GM19438 (cell line): ENCODE measurements around the gene HMG20A.

Experiments
- ATAC-seq: cut with Tn5 transposase; IDR thresholded peaks from one replicate; pipeline ENCODE4 v1.9.1; 2021; ENCODE audit warnings: low read depth; ENCODE audit not compliant: unreplicated experiment

The HMG20A gene

GRCh38 chr15:77420610-77421369 lies at the start of gene HMG20A:
Gene HMG20A (plus strand): TSS chr15:77420888. CDS start chr15:77458408, 37,520 bp downstream.
- ATAC-seq, result peak; percentile 33

DNA sequence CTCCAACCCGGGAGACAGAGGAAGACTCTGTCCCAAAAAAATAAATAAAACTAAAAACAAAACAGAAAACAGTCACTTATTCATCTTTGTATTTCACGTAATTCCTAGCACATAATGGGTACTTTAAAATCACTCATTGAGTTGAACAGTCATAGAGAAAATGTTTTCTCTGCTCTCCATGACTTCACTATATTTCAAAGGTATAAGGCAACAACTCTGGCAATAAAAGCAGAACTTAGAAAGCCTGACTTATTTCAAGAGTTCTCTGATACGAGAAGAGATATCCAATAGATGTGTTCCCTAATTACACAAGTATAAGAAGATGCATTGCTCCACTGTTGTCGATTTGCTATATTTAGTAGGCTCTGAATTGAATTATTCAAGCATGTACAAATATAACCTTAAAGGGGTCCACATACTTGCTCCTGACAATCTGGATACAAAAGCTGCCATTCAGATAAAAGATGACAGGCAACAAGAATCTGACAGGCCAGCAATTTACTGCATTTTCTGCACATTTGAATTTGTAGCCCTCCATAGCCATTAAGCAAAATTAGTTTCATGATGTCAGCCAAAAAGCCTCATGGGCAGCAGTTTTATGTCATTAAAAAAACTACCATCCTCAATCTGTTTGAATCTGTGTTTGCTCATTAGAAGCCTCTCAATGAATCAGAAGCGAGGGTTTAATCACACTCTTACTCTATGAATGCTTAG lies 48.7 kb upstream of the HMG20A start:
- no peak for ATAC-seq

DNA sequence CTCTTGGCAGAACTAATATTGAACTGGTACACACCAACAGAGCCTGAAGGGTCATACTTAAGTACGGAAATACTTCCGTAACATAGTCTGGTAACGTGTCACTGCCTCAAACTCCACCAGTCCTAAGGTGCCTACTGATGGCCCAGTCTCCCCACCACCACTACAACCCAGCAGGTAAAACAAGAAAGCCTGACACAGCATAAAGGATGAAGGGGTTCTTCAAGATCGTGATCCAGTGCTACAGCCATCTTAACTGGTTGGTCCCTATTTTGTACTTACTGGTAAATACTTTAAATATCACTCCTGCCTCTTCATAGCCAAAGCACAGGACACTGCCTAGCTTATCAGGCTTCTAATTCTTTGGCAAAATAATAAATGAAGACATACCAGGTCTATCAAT lies 47.2 kb upstream of the HMG20A start:
- ATAC-seq, result no peak

GRCh38 chr15:77375133-77375532 lies 45.6 kb upstream of the HMG20A start:
- ATAC-seq, result no peak

GRCh38 chr15:77376770-77377169 lies 43.9 kb upstream of the HMG20A start:
- no peak for ATAC-seq

GRCh38 chr15:77380033-77380432 lies 40.7 kb upstream of the HMG20A start:
- ATAC-seq, result no peak

DNA sequence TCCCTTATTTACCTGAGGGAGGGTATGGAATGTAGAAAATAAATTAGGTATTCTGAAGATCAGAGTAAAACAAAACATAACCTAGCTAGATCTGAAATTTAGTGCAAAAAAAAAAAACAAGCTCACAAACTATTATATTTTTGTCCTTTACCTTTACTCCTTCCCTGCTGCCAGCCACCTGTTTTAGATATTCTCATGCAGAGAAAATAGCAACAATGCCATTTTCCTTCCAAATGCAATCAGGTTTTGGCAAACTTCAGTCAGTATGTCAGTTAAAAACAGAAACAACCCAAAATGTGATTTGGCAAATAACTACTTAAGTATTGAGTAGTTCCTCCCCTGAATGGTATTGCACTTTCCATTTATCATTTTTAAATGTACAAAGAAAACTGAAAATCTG lies 36.6 kb upstream of the HMG20A start:
- no peak for ATAC-seq

DNA sequence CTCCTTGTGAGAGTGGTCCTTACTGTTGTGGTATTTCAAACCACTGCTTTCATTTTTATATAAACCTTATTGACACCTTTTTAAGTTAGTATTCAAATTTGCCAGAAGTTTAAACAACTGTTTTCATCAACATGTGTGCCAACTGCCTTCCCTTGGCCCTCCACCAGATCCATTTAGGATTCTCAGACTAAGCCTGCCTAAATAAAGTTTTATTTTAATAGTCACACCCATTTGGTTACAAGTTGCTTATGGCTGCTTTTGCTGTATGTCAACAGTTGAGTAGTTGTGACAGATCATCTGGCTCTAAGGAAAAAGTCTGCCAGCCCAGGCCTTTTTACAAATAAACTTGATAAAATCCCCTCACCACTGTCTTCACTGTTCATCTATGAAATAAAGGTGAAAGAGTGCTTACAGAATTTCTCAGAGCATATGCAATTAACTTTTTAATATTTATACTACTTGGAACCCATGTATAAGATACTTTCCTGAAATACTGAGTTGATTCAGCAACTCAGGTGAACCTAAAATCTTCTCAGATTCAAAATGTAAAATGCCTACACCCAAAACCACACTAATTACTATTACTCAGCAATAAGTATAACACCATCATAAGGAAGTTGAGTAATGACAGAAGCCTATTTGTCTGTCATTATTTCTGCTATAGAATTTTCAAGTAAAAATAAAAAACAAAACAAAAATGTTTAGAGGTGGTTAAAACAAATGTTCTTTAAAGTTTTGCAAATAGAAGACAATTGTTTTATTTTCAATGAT lies 35.9 kb upstream of the HMG20A start:
- no peak for ATAC-seq

- no peak for ATAC-seq
These were observed 34.1 kb upstream of the HMG20A start for GRCh38 chr15:77386626-77387025.

DNA sequence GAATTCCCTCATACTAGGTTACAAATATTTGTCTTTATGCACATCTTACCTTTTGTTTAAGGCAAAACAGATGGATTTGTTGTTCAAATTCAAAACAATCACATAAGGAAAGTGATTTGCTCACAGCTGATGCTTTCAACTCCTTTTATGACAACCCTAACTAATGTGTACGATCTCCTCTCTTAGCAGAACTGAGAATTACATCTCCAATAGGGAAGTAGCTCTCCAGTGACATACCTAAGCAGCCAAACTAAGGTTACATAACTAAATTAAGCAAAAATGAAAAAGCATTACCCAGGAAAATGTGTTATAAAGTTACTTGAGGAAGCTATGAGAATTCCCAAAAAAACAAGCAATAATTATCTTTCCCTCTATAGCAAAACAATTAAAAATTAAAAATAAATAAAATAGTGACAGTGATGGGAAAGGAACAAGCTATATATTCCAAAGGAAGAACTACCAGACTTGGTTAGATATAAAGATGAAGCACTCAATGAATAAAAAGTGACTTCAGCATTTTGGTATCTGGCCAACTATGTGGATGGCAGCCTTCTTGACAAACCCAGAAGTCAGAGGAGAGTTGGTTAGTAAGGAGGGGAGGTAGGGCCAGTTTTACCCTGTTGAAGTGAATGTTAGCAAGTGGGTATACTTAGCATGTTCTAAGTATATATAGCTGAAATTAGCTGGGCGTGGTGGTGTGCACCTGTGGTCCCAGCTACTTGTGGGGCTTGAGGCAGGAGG lies 33.2 kb upstream of the HMG20A start:
- ATAC-seq, result no peak

- no peak for ATAC-seq
These were observed 29.2 kb upstream of the HMG20A start for GRCh38 chr15:77391372-77391951.

DNA sequence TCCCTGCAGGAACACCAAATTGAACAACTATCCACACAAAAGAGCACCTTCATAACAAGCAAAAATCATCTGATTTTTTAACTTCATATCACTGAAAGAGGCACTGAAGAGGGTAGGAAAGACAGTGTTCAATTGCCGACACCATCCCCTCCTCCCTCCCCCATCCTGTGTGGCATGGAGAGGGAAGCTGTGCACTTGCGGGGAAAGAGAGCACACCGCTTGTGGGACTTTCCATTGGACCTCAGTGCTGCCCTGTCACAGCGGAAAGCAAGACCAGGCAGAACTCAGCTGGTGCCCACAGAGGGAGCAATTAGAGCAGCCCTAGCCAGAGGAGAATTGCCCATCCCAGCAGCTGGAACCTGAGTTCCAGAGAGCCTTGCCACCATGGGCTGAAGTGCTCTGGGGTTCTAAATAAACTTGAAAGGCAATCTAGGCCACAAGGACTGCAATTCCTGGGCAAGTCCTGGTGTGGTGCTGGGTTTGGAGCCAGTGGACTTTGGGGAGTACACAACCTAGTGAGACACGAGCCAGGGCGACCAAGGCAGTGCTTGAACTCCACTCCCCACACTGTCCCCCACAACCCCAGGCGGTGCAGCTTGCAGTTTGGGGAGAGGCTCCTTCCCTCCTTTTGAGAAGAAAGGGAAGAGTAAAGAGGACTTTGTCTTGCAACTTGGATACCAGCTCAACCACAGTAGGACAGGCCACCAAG lies 27.8 kb upstream of the HMG20A start:
- ATAC-seq, result no peak

GRCh38 chr15:77393471-77393840 lies 27.2 kb upstream of the HMG20A start:
- ATAC-seq, result no peak

DNA sequence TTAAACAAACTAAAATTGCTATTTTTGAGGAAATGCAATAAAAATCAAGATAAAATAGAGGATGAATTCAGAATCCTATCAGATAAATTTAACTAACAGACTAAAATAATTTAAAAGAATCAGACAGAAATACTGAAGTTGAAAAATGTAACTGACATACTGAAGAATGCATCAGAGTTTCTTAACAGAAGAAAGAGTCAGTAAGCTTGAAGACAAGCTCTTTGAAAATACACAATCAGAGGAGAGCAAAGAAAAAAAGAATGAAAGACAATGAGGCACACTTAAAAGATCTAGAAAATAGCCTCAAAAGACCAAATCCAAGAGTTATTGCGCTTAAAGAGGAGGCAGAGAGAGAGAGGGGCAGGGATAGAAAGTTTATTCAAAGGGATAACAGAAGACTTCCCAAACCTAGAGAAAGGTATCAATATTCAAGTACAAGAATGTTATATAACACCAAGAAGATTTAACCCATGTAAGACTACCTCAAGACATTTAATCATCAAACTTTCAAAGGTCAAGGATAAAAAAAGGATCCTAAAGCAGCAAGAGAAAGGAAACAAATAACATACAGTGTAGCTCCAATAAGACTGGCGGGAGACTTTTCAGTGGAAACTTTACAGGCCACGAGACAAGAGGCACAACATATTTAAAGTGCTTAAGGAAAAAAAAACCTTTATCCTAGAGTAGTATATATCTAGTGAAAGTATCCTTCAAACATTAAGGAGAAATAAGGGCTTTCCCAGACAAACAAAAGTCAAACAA lies 25.5 kb upstream of the HMG20A start:
- ATAC-seq, result no peak

- ATAC-seq, result no peak
These were observed 24.0 kb upstream of the HMG20A start for GRCh38 chr15:77396692-77397091.

GRCh38 chr15:77398927-77399326 lies 21.8 kb upstream of the HMG20A start:
- ATAC-seq, result no peak

DNA sequence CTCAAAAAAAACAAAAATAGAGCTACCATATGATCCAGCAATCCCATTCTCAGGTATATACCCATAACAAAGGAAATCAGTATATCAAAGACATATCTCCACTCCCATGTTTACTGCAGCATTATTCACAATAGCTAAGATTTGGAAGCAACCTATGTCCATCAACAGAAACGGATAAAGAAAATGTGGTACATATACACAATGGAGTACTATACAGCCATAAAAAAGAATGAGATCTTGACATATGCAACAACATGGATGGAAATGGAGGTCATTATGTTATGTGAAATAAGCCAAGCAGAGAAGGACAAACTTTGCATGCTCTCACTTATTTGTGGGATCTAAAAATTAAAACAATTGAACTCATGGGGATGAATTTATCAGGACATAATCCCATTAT lies 20.4 kb upstream of the HMG20A start:
- no peak for ATAC-seq

GRCh38 chr15:77402740-77403379 lies 17.8 kb upstream of the HMG20A start:
- ATAC-seq, result no peak
